GM12878 (cell line): ENCODE measurements around the gene NCKAP5. TPM values are rescaled to one million over a fixed set of nuclear protein-coding genes. Genes with fewer than 3 reads are reported as not detected.

ENCODE experiments used
- ATAC-seq: fragments of 200-7000 bp; cut with Tn5 transposase; 3 replicates; pipeline ENCODE4 v1.9.1; 2020; ENCODE audit warnings: mild to moderate bottlenecking, moderate library complexity
- BruUV-seq: library from RNA; stranded (reverse); fragments of 400-500 nt; replicated peaks from 2 replicates; lab custom pipeline; 2021; lab: Mats Ljungman, UMichigan
- CTCF ChIA-PET: fragments of 300-600 bp; sonication (Branson Sonifier 250); formaldehyde crosslinking; extraction: SDS; loops from one replicate; lab custom pipeline; 2021; ENCODE audit warnings: inconsistent platforms; lab: Yijun Ruan, JAX
- POLR2A ChIA-PET: fragments of 350-600 bp; formaldehyde crosslinking; extraction: SDS; loops from one replicate; lab custom pipeline; 2021; ENCODE audit warnings: inconsistent platforms; lab: Charles Lee
- RAD21 ChIA-PET: fragments of 300-600 bp; sonication (Branson Sonifier 250); formaldehyde crosslinking; loops from one replicate; lab custom pipeline; 2023; ENCODE audit warnings: antibody characterized with exemption; ENCODE audit not compliant: unreplicated experiment; lab: Charles Lee
- SMC1A ChIA-PET: fragments of 300-600 bp; sonication (Branson Sonifier 250); formaldehyde crosslinking; loops from one replicate; lab custom pipeline; 2023; ENCODE audit not compliant: unreplicated experiment, uncharacterized antibody; lab: Charles Lee
- DNase-seq: peaks from one replicate; pipeline ENCODE4 v3.0.0-alpha.2; 2011; ENCODE audit warnings: low read depth, low spot score
- FAIRE-seq: peaks from 3 replicates; lab custom pipeline; 2011; peaks lifted over from hg19 to GRCh38; lab: Jason Lieb, UNC
- H2AFZ ChIP-seq: 2 replicates; pipeline ENCODE4 v1.6.0; 2011; ENCODE audit warnings: low read depth, low read length, control low read depth; ENCODE audit not compliant: control insufficient read depth
- H3K27ac ChIP-seq: 2 replicates; pipeline ENCODE4 v1.5.1; 2011; ENCODE audit warnings: control low read depth; ENCODE audit not compliant: control insufficient read depth, insufficient read depth
- H3K27me3 ChIP-seq, 2 experiments: replicated peaks in 1 of 2; 2 replicates each; pipeline versions ENCODE4 v1.6.0 to v1.6.1; 2011; ENCODE audit warnings: low read length in 1 of 2; ENCODE audit not compliant: control insufficient read depth in 2 of 2, insufficient read depth in 2 of 2
- H3K36me3 ChIP-seq, 2 experiments: 2 replicates each; pipeline ENCODE4 v1.5.1; 2011; ENCODE audit warnings: low read length in 1 of 2; ENCODE audit not compliant: control insufficient read depth in 2 of 2, insufficient read depth in 2 of 2
- H3K4me1 ChIP-seq: 2 replicates; pipeline ENCODE4 v1.6.1; 2011; ENCODE audit warnings: mild to moderate bottlenecking, low read length, moderate library complexity, mixed read lengths; ENCODE audit not compliant: control insufficient read depth, insufficient read depth
- H3K4me2 ChIP-seq: 2 replicates; pipeline ENCODE4 v1.6.0; 2011; ENCODE audit warnings: control low read depth; ENCODE audit not compliant: control insufficient read depth, insufficient read depth
- H3K4me3 ChIP-seq: fragments of 200-600 bp; sonication (generic); 2 replicates; pipeline ENCODE4 v1.5.1; 2016
- H3K79me2 ChIP-seq: 2 replicates; pipeline ENCODE4 v1.6.0; 2011; ENCODE audit warnings: low read length; ENCODE audit not compliant: control insufficient read depth, insufficient read depth
- H3K9ac ChIP-seq: 2 replicates; pipeline ENCODE4 v1.8.0; 2011; ENCODE audit warnings: low read length, control low read depth, mixed read lengths; ENCODE audit not compliant: control insufficient read depth, insufficient read depth
- H3K9me3 ChIP-seq: replicated peaks from 3 replicates; pipeline ENCODE4 v1.5.1; 2011; ENCODE audit warnings: mild to moderate bottlenecking, low read length; ENCODE audit not compliant: control insufficient read depth, insufficient read depth
- H4K20me1 ChIP-seq: 2 replicates; pipeline ENCODE4 v1.6.0; 2011; ENCODE audit not compliant: control insufficient read depth, insufficient read depth
- CBX3 ChIP-seq: fragments of 200-600 bp; sonication (generic); IDR thresholded peaks from 2 replicates; pipeline ENCODE4 v1.6.1; 2016; ENCODE audit warnings: low read depth, borderline replicate concordance
- CBX5 ChIP-seq: sonication (generic); IDR thresholded peaks from 2 replicates; pipeline ENCODE4 v1.6.1; 2016; ENCODE audit warnings: low read depth, moderate library complexity, mild to moderate bottlenecking, inconsistent platforms
- KLF5 ChIP-seq: fragments of 450-650 bp; IDR thresholded peaks from 2 replicates; pipeline ENCODE4 v1.6.1; 2014; ENCODE audit warnings: mild to moderate bottlenecking; ENCODE audit not compliant: partially characterized antibody
- MTA2 ChIP-seq: fragments of 450-650 bp; IDR thresholded peaks from 2 replicates; pipeline ENCODE4 v1.6.1; 2016; ENCODE audit warnings: low read depth, mild to moderate bottlenecking, moderate library complexity
- PKNOX1 ChIP-seq: fragments of 450-650 bp; IDR thresholded peaks from 2 replicates; pipeline ENCODE4 v1.6.1; 2016; ENCODE audit warnings: mild to moderate bottlenecking
- RFX5 ChIP-seq: IDR thresholded peaks from 2 replicates; pipeline ENCODE4 v1.6.1; 2011; ENCODE audit warnings: low read depth, low read length, improper control_type of control experiment
- TAF1 ChIP-seq: IDR thresholded peaks from 2 replicates; pipeline ENCODE4 v1.6.1; 2011; ENCODE audit warnings: mild to moderate bottlenecking, low read depth, low read length, borderline replicate concordance
- WGBS: methylation state at CpG from one replicate; pipeline ENCODE4 v1.1.6; 2016; ENCODE audit warnings: low lambda C conversion rate; ENCODE audit not compliant: insufficient replicate concordance, insufficient coverage; ENCODE audit errors: missing lambda C conversion rate; 5-methylcytosine and 5-hydroxymethylcytosine counted together
- in situ Hi-C: fragments of 300-500 bp; cut with MboI; formaldehyde crosslinking; loops from 9 replicates; pipeline ENCODE4 v1.14.3; 2018; ENCODE audit warnings: mixed read lengths
- intact Hi-C: fragments of 100-400 bp; cut with micrococcal nuclease; formaldehyde crosslinking; loops from one replicate; pipeline ENCODE4 v1.14.2; 2022; ENCODE audit not compliant: unreplicated experiment
- polyA plus RNA-seq, 11 experiments: library from polyadenylated mRNA; depleted of rRNA in 4 of 11; unstranded in 6 of 11; stranded (reverse) in 5 of 11; fragments of >200 nt; fragmentation: Nextera tagmentation in 4 of 11; fragmentation: Illumina TruSeq in 1 of 11; extraction: Ambion mirVana in 4 of 11; extraction: Trizol in 1 of 11; gene quantifications; 1 replicate in 1 of 11; 2 replicates in 10 of 11; pipeline versions ENCODE4 v1.2.1 to v1.2.3, GENCODE V29; 2011 to 2016; ENCODE audit warnings: inconsistent platforms in 2 of 11, missing spikeins in 2 of 11, low read depth in 1 of 11
- total RNA-seq, 4 experiments: library from RNA; depleted of rRNA in 3 of 4; stranded (reverse); fragments of >200 nt in 3 of 4; fragmentation: Illumina TruSeq in 1 of 4; extraction: Trizol in 1 of 4; gene quantifications; 2 replicates each; pipeline versions ENCODE4 v1.2.1 to v1.2.3, GENCODE V29; 2013 to 2021

The NCKAP5 gene
- total and polyA plus RNA-seq, 10 of the 15 experiments (the other 5 are each of a cell fraction or from before 2014, with no cell fraction given), result 0.06 to 0.44 (median 0.16) TPM

GRCh38 chr2:133509777-133510176, 58.5 kb downstream of the NCKAP5 start:
- no peak for FAIRE-seq
- no TSS peak for BruUV-seq

More at GRCh38 chr2:133509777-133510176, 58.5 kb downstream of the NCKAP5 start:
- Histone ChIP-seq H3K4me2 (no peak overlapping the region), H2AFZ (no peak overlapping the region), H3K27me3 (no peaks in the 10 kb centered on the region), H3K4me3 (no peak overlapping the region), H3K79me2 (no peaks in the 10 kb centered on the region), H3K4me1 (no peaks in the 10 kb centered on the region), H4K20me1 (no peaks in the 10 kb centered on the region), H3K9ac (no peak overlapping the region), H3K27ac (no peak overlapping the region), H3K36me3 (no peaks in the 10 kb centered on the region), H3K9me3 (no peaks in the 10 kb centered on the region)
- CTCF ChIA-PET, result interaction anchor here (3.2 kb wide), 1 partner anchor 9 kb away, joined by 17 read pairs; no protein-coding TSS in a partner anchor
- in situ Hi-C loops (no loop called here), intact Hi-C loops (no loop called here)
- 5% methylated on average over 6 of the region's 6 CpGs for WGBS
- no peak for TF ChIP-seq MTA2
- TF ChIP-seq KLF5, result no peak
- no peak for TF ChIP-seq CBX3
- no peak for TF ChIP-seq CBX5
- no peak for TF ChIP-seq RFX5
- no peak for TF ChIP-seq TAF1
- TF ChIP-seq PKNOX1, result no peak
- SMC1A ChIA-PET, result interaction anchor here (0.7 to 2.5 kb wide), 3 partner anchors 9 to 13 kb away, joined by 3 to 8 read pairs (median 3); no protein-coding TSS in a partner anchor
- POLR2A ChIA-PET, result no interaction called here
- DNase-seq (no peak), ATAC-seq (no peak)
- RAD21 ChIA-PET, result interaction anchor here (1.5 kb wide), 1 partner anchor 9 kb away, joined by 4 read pairs; no protein-coding TSS in a partner anchor
